Mucosa of rectum (tissue), 2 donors: ENCODE measurements around the gene POLQ.
"Not testable (repeated sequence)": the region's sequence is repeated elsewhere in the genome, so short reads cannot be mapped to it uniquely, and the experiment has no call there.

Experiments used
- H3K27ac ChIP-seq, 2 donors: one replicate each; pipeline ENCODE4 v1.7.0; 2013; ENCODE audit warnings: inconsistent platforms in 2 of 2, low read depth in 2 of 2, low read length in 2 of 2
- H3K27me3 ChIP-seq, 2 donors: one replicate each; pipeline ENCODE4 v1.7.0; 2013; ENCODE audit warnings: low read length in 2 of 2; ENCODE audit not compliant: control insufficient read depth in 2 of 2, insufficient read depth in 2 of 2
- H3K36me3 ChIP-seq, 2 donors: one replicate each; pipeline ENCODE4 v1.7.0; 2013; ENCODE audit warnings: low read length in 2 of 2; ENCODE audit not compliant: control insufficient read depth in 2 of 2, insufficient read depth in 2 of 2
- H3K4me1 ChIP-seq, 2 donors: one replicate each; pipeline ENCODE4 v1.7.0; 2013; ENCODE audit warnings: low read length in 2 of 2, mild to moderate bottlenecking in 1 of 2; ENCODE audit not compliant: control insufficient read depth in 2 of 2, insufficient read depth in 2 of 2
- H3K4me3 ChIP-seq, 2 donors: one replicate each; pipeline ENCODE4 v1.7.0; 2013; ENCODE audit warnings: low read length in 2 of 2
- H3K9ac ChIP-seq, 2 donors: one replicate each; pipeline ENCODE4 v1.7.0; 2013; ENCODE audit warnings: low read length in 2 of 2, low read depth in 1 of 2, mild to moderate bottlenecking in 1 of 2
- H3K9me3 ChIP-seq, 2 donors: one replicate each; pipeline ENCODE4 v1.7.0; 2013; ENCODE audit warnings: low read length in 2 of 2; ENCODE audit not compliant: control insufficient read depth in 2 of 2
- donor health status: healthy.
- donor health status: Normal muscosa, but diverticular disease.

Gene POLQ

GRCh38 chr3:121395967-121396366 lies 149.8 kb downstream of the POLQ start:
- not testable (repeated sequence) for H3K36me3 ChIP-seq, H3K4me1 ChIP-seq, H3K27ac ChIP-seq, H3K4me3 ChIP-seq, H3K27me3 ChIP-seq, H3K9ac ChIP-seq, H3K9me3 ChIP-seq

GRCh38 chr3:121388308-121388707 lies 157.5 kb downstream of the POLQ start:
- H3K36me3 ChIP-seq = not testable (repeated sequence)

More at GRCh38 chr3:121388308-121388707, 157.5 kb downstream of the POLQ start:
- not testable (repeated sequence) for H3K27me3 ChIP-seq, H3K9me3 ChIP-seq, H3K27ac ChIP-seq, H3K4me3 ChIP-seq, H3K9ac ChIP-seq, H3K4me1 ChIP-seq
